Measurements from ENCODE around the gene SPG7. TPM values are rescaled to one million over a fixed set of nuclear protein-coding genes. Genes with fewer than 3 reads are reported as not detected.

SPG7 gene
- total and polyA plus RNA-seq, 9 of the 15 experiments (the other 6 are each of a cell fraction or from before 2014, with no cell fraction given), result 5.8 to 89.1 (median 49.4) TPM

DNA sequence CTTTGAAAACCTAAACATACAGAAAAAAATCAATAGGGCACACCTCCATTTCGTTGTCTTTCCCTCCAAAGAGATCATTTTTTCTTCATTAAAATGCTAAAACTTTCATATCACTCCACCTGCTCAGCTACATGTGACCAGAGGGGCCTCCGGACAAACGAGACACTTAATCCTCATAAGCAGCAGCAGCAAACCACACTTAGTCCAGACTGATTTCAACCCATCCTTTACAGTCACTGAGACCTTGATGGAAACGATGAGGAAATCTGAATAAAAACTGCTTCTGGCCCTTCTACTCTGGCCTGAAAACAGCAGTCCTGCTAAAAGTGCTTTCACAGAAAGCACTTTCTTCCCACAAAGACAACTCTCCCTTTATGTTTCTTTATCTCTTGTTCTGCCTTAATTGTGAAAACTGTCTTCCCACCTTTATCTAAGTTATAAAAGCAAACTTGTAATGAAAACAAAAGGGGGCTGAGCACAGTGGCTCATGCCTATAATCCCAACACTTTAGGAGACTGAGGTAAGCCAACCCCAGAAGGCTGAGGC lies 22.4 kb upstream of the SPG7 start:
- peaks cover 58% of the 10 kb centered on the region for H3K36me3 ChIP-seq (ENCODE audit: control insufficient read depth, insufficient read depth, low read length)
- ChIA-PET CTCF (ENCODE audit: low intra/inter-chr PET ratio) (interaction anchor here (0.6 kb wide), 1 partner anchor 71 kb away, joined by 7 read pairs; no protein-coding TSS in a partner anchor), POLR2A (interaction anchor here (0.7 to 2.5 kb wide), 7 partner anchors 9 to 516 kb away, joined by 3 to 7 read pairs (median 4); no protein-coding TSS in a partner anchor)
- no peak overlapping the region for H2AFZ ChIP-seq (ENCODE audit: low read depth, low read length)
- ATAC-seq (no peak), DNase-seq (ENCODE audit: extremely low read depth in 1 of 4, low spot score in 3 of 4) (no peak), FAIRE-seq (no peak)
- no peaks in the 10 kb centered on the region for H3K9me3 ChIP-seq (replicated peaks; ENCODE audit: control insufficient read depth, insufficient read depth, low read depth, low read length)
- BruUV-seq (replicated peaks), result no TSS peak
- no peak overlapping the region for H3K4me3 ChIP-seq
- peak overlapping the region; percentile 27; the same call in 2 of the 3 replicates for H3K27ac ChIP-seq (ENCODE audit: extremely low read depth, low read depth, low read length)
- TF ChIP-seq ZSCAN29 (IDR thresholded peaks at IDR 0.05) (no peak), MAFK (IDR thresholded peaks at IDR 0.05; ENCODE audit: low read length) (no peak), ZNF347 (CRISPR knock-in tag; IDR thresholded peaks at IDR 0.05; ENCODE audit: low read depth) (no peak), IRF2 (CRISPR knock-in tag; IDR thresholded peaks at IDR 0.05) (no peak), CREM (IDR thresholded peaks at IDR 0.05; ENCODE audit: low read depth) (no peak), MXI1 (IDR thresholded peaks at IDR 0.05; ENCODE audit: low read depth, low read length) (no peak), ZNF764 (CRISPR knock-in tag; IDR thresholded peaks at IDR 0.05; ENCODE audit: low read depth) (no peak), HCFC1 (IDR thresholded peaks at IDR 0.05; ENCODE audit: low read depth, low read length) (no peak), MEF2A (IDR thresholded peaks at IDR 0.05; ENCODE audit: control insufficient read depth, low read depth, low read length) (no peak), GABPA (tag; conservative IDR thresholded peaks at IDR 0.05; ENCODE audit: low read depth) (no peak), SIN3A (IDR thresholded peaks at IDR 0.05; ENCODE audit: borderline replicate concordance in 2 of 2, control insufficient read depth in 1 of 2, low read depth in 2 of 2, low read length in 2 of 2) (no peak)
- TF ChIP-seq, protein P1, sequence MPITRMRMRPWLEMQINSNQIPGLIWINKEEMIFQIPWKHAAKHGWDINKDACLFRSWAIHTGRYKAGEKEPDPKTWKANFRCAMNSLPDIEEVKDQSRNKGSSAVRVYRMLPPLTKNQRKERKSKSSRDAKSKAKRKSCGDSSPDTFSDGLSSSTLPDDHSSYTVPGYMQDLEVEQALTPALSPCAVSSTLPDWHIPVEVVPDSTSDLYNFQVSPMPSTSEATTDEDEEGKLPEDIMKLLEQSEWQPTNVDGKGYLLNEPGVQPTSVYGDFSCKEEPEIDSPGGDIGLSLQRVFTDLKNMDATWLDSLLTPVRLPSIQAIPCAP (CRISPR knock-in tag; IDR thresholded peaks at IDR 0.05; ENCODE audit: borderline replicate concordance), result no peak
- TF ChIP-seq, protein P2, sequence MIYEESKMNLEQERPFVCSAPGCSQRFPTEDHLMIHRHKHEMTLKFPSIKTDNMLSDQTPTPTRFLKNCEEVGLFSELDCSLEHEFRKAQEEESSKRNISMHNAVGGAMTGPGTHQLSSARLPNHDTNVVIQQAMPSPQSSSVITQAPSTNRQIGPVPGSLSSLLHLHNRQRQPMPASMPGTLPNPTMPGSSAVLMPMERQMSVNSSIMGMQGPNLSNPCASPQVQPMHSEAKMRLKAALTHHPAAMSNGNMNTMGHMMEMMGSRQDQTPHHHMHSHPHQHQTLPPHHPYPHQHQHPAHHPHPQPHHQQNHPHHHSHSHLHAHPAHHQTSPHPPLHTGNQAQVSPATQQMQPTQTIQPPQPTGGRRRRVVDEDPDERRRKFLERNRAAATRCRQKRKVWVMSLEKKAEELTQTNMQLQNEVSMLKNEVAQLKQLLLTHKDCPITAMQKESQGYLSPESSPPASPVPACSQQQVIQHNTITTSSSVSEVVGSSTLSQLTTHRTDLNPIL (CRISPR knock-in tag; IDR thresholded peaks at IDR 0.05), result no peak
- TF ChIP-seq, protein P3, sequence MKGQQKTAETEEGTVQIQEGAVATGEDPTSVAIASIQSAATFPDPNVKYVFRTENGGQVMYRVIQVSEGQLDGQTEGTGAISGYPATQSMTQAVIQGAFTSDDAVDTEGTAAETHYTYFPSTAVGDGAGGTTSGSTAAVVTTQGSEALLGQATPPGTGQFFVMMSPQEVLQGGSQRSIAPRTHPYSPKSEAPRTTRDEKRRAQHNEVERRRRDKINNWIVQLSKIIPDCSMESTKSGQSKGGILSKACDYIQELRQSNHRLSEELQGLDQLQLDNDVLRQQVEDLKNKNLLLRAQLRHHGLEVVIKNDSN (CRISPR knock-in tag; IDR thresholded peaks at IDR 0.05), result no peak
- TF ChIP-seq, protein P4, sequence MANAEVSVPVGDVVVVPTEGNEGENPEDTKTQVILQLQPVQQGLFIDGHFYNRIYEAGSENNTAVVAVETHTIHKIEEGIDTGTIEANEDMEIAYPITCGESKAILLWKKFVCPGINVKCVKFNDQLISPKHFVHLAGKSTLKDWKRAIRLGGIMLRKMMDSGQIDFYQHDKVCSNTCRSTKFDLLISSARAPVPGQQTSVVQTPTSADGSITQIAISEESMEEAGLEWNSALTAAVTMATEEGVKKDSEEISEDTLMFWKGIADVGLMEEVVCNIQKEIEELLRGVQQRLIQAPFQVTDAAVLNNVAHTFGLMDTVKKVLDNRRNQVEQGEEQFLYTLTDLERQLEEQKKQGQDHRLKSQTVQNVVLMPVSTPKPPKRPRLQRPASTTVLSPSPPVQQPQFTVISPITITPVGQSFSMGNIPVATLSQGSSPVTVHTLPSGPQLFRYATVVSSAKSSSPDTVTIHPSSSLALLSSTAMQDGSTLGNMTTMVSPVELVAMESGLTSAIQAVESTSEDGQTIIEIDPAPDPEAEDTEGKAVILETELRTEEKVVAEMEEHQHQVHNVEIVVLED (CRISPR knock-in tag; IDR thresholded peaks at IDR 0.05), result no peak
- H3K79me2 ChIP-seq (ENCODE audit: control insufficient read depth, insufficient read depth, low read length), result peaks cover 98% of the 10 kb centered on the region
- 16% methylated on average over 4 of the region's 4 CpGs for WGBS (ENCODE audit: insufficient coverage, low coverage, missing lambda C conversion rate)
- no peaks in the 10 kb centered on the region for H3K27me3 ChIP-seq (ENCODE audit: control insufficient read depth in 2 of 2, insufficient read depth in 2 of 2, low read length in 2 of 2)
- intact Hi-C loops (cut with micrococcal nuclease), result loop anchor here (5.0 kb wide), 1 partner anchor 153 kb away; no protein-coding TSS in a partner anchor
- peaks cover 2% of the 10 kb centered on the region for H3K9me1 ChIP-seq (ENCODE audit: control insufficient read depth, insufficient read depth, low read length)
- peaks cover 73% of the 10 kb centered on the region for H4K20me1 ChIP-seq (replicated peaks; ENCODE audit: control insufficient read depth, insufficient read depth, low read length)
- peak overlapping the region; percentile 32 to 85; a peak in 3 of 4 replicates for H3K9ac ChIP-seq (ENCODE audit: insufficient read depth in 1 of 2, low read depth in 2 of 2, low read length in 2 of 2)
- in situ Hi-C loops (cut with MboI), result no loop called here
- peaks cover 23 to 48% of the 10 kb centered on the region in 2 experiments for H3K4me1 ChIP-seq (replicated peaks in 1 of 2; ENCODE audit: control insufficient read depth in 2 of 2, insufficient read depth in 2 of 2, low read length in 2 of 2)
- peak overlapping the region; percentile 61 for H3K4me2 ChIP-seq (ENCODE audit: insufficient read depth, low read length)
